Gastroesophageal sphincter (tissue), 4 donors: ENCODE results near the gene MRPL55. TPM values are rescaled to one million over a fixed set of nuclear protein-coding genes. Genes with fewer than 3 reads are reported as not detected.
A peak's percentile ranks its signal among the peaks of the same experiment; 100 is the strongest.

Experiments used
- ATAC-seq: fragments of 150-250 bp; one replicate; pipeline ENCODE4 v1.9.1; 2016; ENCODE audit warnings: mild to moderate bottlenecking, moderate library complexity
- H3K27ac ChIP-seq, 4 donors: fragments of 200-600 bp; sonication (generic) in 3 of 4; 1 replicate in 3 of 4; 2 replicates in 1 of 4; pipeline ENCODE4 v1.5.1; 2016 to 2019
- H3K27me3 ChIP-seq: fragments of 200-600 bp; sonication (generic); one replicate; pipeline ENCODE4 v1.5.1; 2019
- H3K36me3 ChIP-seq, 2 donors: fragments of 200-600 bp; sonication (generic); one replicate each; pipeline ENCODE4 v1.5.1; 2019; ENCODE audit warnings: control low read depth in 1 of 2
- H3K4me1 ChIP-seq, 3 donors: fragments of 200-600 bp; sonication (generic); 1 replicate in 2 of 3; 2 replicates in 1 of 3; pipeline ENCODE4 v1.5.1; 2016 to 2019; ENCODE audit warnings: control low read depth in 2 of 3
- H3K4me3 ChIP-seq, 2 donors: fragments of 200-600 bp; sonication (generic); one replicate each; pipeline ENCODE4 v1.5.1; 2019; ENCODE audit warnings: mild to moderate bottlenecking in 1 of 2, moderate library complexity in 1 of 2
- H3K9me3 ChIP-seq, 3 donors: fragments of 200-600 bp; sonication (generic); one replicate each; pipeline ENCODE4 v1.5.1; 2017 to 2019; ENCODE audit warnings: control low read depth in 2 of 3
- EP300 ChIP-seq: sonication (generic); formaldehyde crosslinking; IDR thresholded peaks from one replicate; pipeline ENCODE4 v1.6.1; 2017; ENCODE audit warnings: antibody characterized with exemption, mild to moderate bottlenecking
- POLR2A ChIP-seq, 2 donors: fragments of 450-650 bp; IDR thresholded peaks; one replicate each; pipeline ENCODE4 v1.6.1; 2017; ENCODE audit warnings: antibody characterized with exemption in 2 of 2, mild to moderate bottlenecking in 2 of 2, moderate library complexity in 1 of 2
- POLR2AphosphoS5 ChIP-seq: sonication (generic); formaldehyde crosslinking; IDR thresholded peaks from one replicate; pipeline ENCODE4 v1.6.1; 2017; ENCODE audit warnings: antibody characterized with exemption
- WGBS, 2 donors: methylation state at CpG; one replicate each; pipeline ENCODE4 v1.1.5; 2018; ENCODE audit warnings: low coverage in 1 of 2; 5-methylcytosine and 5-hydroxymethylcytosine counted together
- total RNA-seq, 4 donors: library from RNA; depleted of rRNA; stranded (reverse); fragments of >200 nt; gene quantifications; one replicate each; pipeline ENCODE4 v1.1.0, GENCODE V29; 2016
- TF ChIP-seq, protein P1 (sequence below), 4 experiments: fragments of 200-600 bp in 2 of 4; fragments of 450-650 bp in 2 of 4; sonication (generic) in 1 of 4; IDR thresholded peaks; one replicate each; pipeline ENCODE4 v1.5.1; 2017 to 2019; ENCODE audit warnings: antibody characterized with exemption in 4 of 4, mild to moderate bottlenecking in 2 of 4, moderate library complexity in 2 of 4

Gene MRPL55
- total RNA-seq, 4 donors from 2014 or later, result 50.2 to 394 (median 81.5) TPM

DNA sequence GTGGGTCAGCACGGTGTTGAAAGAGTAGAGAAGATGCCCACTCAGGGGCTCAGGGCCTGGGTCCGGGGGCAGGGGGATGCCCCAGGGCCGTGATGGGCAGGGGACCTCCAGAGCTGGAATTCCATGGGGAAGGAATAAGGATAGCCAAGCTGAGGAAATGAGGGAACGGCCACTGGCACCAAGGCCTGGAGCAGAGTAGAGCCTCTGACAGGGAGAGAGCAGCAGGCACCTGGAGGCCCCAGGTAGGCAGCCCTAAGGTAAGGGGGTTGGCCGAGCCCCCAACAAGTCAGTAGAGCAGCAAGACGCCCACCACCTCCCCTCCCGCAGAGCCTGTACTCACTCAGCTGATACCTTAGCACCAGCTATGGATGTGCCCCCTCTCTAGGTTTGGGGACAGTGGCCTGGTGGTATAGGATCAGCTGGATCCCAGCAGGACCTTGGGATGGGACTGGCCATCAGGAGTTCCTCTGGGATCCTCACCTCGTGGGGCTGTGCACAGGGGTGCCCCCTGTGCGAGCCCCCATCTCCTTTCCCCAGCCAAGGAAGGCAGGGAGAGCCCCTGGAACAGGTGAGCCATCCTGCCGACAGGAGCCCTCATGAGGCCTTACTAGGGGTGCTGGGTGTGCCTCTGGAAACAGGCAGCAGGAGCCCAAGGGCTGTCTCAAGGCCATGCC lies 47.6 kb downstream of the MRPL55 start:
- ATAC-seq, result no peak
- Histone ChIP-seq H3K9me3 (no peaks in the 10 kb centered on the region), H3K4me1 (peaks cover 0 to 23% (median 10%) of the 10 kb centered on the region in 3 donors), H3K36me3 (no peaks in the 10 kb centered on the region), H3K27ac (no peak overlapping the region), H3K27me3 (peaks cover 94% of the 10 kb centered on the region), H3K4me3 (no peak overlapping the region)
- TF ChIP-seq POLR2AphosphoS5 (no peak), POLR2A (IDR thresholded peaks at IDR 0.05) (no peak), EP300 (no peak)
- TF ChIP-seq, protein P1, sequence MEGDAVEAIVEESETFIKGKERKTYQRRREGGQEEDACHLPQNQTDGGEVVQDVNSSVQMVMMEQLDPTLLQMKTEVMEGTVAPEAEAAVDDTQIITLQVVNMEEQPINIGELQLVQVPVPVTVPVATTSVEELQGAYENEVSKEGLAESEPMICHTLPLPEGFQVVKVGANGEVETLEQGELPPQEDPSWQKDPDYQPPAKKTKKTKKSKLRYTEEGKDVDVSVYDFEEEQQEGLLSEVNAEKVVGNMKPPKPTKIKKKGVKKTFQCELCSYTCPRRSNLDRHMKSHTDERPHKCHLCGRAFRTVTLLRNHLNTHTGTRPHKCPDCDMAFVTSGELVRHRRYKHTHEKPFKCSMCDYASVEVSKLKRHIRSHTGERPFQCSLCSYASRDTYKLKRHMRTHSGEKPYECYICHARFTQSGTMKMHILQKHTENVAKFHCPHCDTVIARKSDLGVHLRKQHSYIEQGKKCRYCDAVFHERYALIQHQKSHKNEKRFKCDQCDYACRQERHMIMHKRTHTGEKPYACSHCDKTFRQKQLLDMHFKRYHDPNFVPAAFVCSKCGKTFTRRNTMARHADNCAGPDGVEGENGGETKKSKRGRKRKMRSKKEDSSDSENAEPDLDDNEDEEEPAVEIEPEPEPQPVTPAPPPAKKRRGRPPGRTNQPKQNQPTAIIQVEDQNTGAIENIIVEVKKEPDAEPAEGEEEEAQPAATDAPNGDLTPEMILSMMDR (IDR thresholded peaks at IDR 0.05), result no peak
- 64 to 88% methylated on average over 4 to 7 of the region's 10 CpGs for WGBS, 2 donors

GRCh38 chr1:228060458-228061190 lies 48.5 kb downstream of the MRPL55 start:
- Histone ChIP-seq H3K4me3 (no peak overlapping the region), H3K36me3 (no peaks in the 10 kb centered on the region), H3K27me3 (peaks cover 91% of the 10 kb centered on the region), H3K9me3 (no peaks in the 10 kb centered on the region), H3K4me1 (peaks cover 0 to 23% (median 10%) of the 10 kb centered on the region in 3 donors), H3K27ac (no peak overlapping the region)
- 0 to 13% methylated on average over 7 to 10 of the region's 34 CpGs for WGBS, 2 donors
- no peak for ATAC-seq
- TF ChIP-seq EP300 (no peak), POLR2A (IDR thresholded peaks at IDR 0.05) (no peak), POLR2AphosphoS5 (no peak)
- TF ChIP-seq, protein P1 (IDR thresholded peaks at IDR 0.05), result no peak

DNA sequence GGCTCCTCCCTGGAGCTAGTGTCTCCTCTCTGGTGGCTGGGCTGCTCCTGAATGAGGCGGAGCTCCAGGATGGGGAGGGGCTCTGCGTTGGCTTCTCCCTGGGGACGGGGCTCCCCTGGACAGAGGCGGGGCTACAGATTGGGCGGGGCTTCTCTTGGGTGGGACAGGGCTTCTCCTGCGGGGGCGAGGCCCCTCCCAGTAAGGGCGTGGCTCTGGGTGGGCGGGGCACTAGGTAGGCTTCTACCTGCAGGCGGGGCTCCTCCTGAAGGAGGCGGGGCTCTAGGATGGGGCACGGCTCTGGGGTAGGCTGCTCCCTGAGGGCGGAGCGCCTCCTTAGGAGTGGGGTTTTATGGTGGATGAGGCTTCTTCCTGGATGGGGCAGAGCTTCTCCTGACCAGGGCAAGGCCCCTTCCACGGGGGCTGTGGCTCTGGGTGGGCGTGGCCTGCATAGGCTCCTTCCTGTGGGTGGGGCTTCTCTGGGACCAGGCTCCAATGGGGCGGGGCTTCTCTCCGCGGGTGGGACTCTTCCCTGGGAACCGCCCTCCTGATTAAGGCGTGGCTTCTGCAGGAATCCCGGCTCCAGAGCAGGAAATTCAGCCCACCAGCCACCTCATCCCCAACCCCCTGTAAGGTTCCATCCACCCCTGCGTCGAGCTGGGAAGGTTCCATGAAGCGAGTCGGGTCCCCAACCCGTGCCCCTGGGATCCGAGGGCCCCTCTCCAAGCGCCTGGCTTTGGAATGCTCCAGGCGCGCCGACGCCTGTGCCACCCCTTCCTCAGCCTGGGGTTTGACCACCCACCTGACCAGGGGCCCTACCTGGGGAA lies 49.3 kb downstream of the MRPL55 start:
- no peak for TF ChIP-seq POLR2AphosphoS5
- TF ChIP-seq, protein P1 (IDR thresholded peaks at IDR 0.05), result no peak
- no peak for TF ChIP-seq EP300
- no peak for TF ChIP-seq POLR2A (IDR thresholded peaks at IDR 0.05)
- peak overlapping the region in 1 of 2 donors; percentile 8 for H3K4me3 ChIP-seq
- no CpG with 5 or more reads among the region's 33 CpGs for WGBS, 2 donors
- peak; percentile 4 for ATAC-seq
- peaks cover 0 to 23% (median 10%) of the 10 kb centered on the region in 3 donors for H3K4me1 ChIP-seq
- no peaks in the 10 kb centered on the region for H3K36me3 ChIP-seq
- H3K27ac ChIP-seq, result no peak overlapping the region
- peaks cover 87% of the 10 kb centered on the region for H3K27me3 ChIP-seq
- no peaks in the 10 kb centered on the region for H3K9me3 ChIP-seq

DNA sequence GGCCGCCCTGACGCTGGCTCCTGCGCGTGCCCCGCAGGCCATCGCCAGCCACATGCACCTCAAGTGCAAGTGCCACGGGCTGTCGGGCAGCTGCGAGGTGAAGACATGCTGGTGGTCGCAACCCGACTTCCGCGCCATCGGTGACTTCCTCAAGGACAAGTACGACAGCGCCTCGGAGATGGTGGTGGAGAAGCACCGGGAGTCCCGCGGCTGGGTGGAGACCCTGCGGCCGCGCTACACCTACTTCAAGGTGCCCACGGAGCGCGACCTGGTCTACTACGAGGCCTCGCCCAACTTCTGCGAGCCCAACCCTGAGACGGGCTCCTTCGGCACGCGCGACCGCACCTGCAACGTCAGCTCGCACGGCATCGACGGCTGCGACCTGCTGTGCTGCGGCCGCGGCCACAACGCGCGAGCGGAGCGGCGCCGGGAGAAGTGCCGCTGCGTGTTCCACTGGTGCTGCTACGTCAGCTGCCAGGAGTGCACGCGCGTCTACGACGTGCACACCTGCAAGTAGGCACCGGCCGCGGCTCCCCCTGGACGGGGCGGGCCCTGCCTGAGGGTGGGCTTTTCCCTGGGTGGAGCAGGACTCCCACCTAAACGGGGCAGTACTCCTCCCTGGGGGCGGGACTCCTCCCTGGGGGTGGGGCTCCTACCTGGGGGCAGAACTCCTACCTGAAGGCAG lies 50.0 kb downstream of the MRPL55 start:
- TF ChIP-seq POLR2A (IDR thresholded peaks at IDR 0.05), result no peak
- TF ChIP-seq, protein P1 (IDR thresholded peaks at IDR 0.05), result no peak
- TF ChIP-seq POLR2AphosphoS5, result no peak
- no peak for TF ChIP-seq EP300
- Histone ChIP-seq H3K9me3 (peaks cover 0 to 3% (median 0%) of the 10 kb centered on the region in 3 donors), H3K4me3 (peak overlapping the region in 1 of 2 donors; percentile 8), H3K27ac (no peak overlapping the region), H3K36me3 (no peaks in the 10 kb centered on the region), H3K4me1 (peaks cover 0 to 23% (median 10%) of the 10 kb centered on the region in 3 donors), H3K27me3 (peaks cover 86% of the 10 kb centered on the region)
- peak; percentile 12 for ATAC-seq
- WGBS, 2 donors, result 40% methylated on average over 1 of the region's 66 CpGs; no CpG with 5 or more reads in 1 of the 2 donors
